Neutrophil (primary cell): Measurements from ENCODE around the gene NYAP2.

Experiments
- H3K27ac ChIP-seq: fragments of 200-600 bp; sonication (generic); 2 replicates; pipeline ENCODE4 v1.5.1; 2016; ENCODE audit warnings: mild to moderate bottlenecking, moderate library complexity
- H3K27me3 ChIP-seq: fragments of 200-600 bp; sonication (generic); 2 replicates; pipeline ENCODE4 v1.6.0; 2016; ENCODE audit warnings: mild to moderate bottlenecking
- H3K36me3 ChIP-seq: fragments of 200-600 bp; sonication (generic); 2 replicates; pipeline ENCODE4 v1.5.1; 2017
- H3K4me1 ChIP-seq, 2 experiments: fragments of 200-600 bp in 1 of 2; sonication (generic) in 1 of 2; 1 replicate in 1 of 2; 2 replicates in 1 of 2; pipeline versions ENCODE4 v1.5.1 to v1.6.1; 2013 to 2016; ENCODE audit warnings: low read depth in 1 of 2, low read length in 1 of 2, mild to moderate bottlenecking in 1 of 2, moderate library complexity in 1 of 2; ENCODE audit not compliant: control insufficient read depth in 1 of 2, insufficient read depth in 1 of 2
- H3K4me3 ChIP-seq, 2 experiments: fragments of 200-600 bp in 1 of 2; sonication (generic) in 1 of 2; 1 replicate in 1 of 2; 2 replicates in 1 of 2; pipeline ENCODE4 v1.5.1; 2013 to 2016; ENCODE audit warnings: low read depth in 1 of 2, low read length in 1 of 2, mild to moderate bottlenecking in 1 of 2, moderate library complexity in 1 of 2
- H3K9me3 ChIP-seq: fragments of 200-600 bp; sonication (generic); 2 replicates; pipeline ENCODE4 v1.5.1; 2016
- TF ChIP-seq, protein P1 (sequence below): fragments of 200-600 bp; sonication (generic); IDR thresholded peaks from 2 replicates; pipeline ENCODE4 v1.5.1; 2016; ENCODE audit warnings: antibody characterized with exemption

Gene NYAP2

DNA sequence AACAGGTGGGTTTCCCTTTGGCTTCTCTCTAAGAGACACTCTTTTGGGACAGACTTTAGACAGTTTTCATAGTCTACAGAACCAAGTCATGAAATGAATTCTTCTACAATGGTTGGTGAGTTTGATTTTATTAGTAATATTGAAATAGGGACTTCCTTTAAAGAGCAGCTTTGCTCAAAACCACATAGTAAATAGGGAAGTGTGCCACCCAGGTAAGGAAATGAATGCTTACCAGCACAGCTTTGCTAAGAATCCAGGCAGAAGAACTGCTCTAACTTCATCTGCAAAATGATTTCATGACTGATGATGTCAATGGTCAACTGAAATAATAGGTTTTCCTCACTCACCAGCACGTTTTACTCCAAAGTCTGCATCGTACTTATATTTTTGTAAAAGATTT, 89.2 kb downstream of the NYAP2 start:
- Histone ChIP-seq H3K9me3 (no peaks in the 10 kb centered on the region), H3K27ac (no peak overlapping the region), H3K27me3 (no peaks in the 10 kb centered on the region), H3K36me3 (no peaks in the 10 kb centered on the region), H3K4me3 (no peak overlapping the region), H3K4me1 (no peaks in the 10 kb centered on the region)
- TF ChIP-seq, protein P1, sequence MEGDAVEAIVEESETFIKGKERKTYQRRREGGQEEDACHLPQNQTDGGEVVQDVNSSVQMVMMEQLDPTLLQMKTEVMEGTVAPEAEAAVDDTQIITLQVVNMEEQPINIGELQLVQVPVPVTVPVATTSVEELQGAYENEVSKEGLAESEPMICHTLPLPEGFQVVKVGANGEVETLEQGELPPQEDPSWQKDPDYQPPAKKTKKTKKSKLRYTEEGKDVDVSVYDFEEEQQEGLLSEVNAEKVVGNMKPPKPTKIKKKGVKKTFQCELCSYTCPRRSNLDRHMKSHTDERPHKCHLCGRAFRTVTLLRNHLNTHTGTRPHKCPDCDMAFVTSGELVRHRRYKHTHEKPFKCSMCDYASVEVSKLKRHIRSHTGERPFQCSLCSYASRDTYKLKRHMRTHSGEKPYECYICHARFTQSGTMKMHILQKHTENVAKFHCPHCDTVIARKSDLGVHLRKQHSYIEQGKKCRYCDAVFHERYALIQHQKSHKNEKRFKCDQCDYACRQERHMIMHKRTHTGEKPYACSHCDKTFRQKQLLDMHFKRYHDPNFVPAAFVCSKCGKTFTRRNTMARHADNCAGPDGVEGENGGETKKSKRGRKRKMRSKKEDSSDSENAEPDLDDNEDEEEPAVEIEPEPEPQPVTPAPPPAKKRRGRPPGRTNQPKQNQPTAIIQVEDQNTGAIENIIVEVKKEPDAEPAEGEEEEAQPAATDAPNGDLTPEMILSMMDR = no peak

DNA sequence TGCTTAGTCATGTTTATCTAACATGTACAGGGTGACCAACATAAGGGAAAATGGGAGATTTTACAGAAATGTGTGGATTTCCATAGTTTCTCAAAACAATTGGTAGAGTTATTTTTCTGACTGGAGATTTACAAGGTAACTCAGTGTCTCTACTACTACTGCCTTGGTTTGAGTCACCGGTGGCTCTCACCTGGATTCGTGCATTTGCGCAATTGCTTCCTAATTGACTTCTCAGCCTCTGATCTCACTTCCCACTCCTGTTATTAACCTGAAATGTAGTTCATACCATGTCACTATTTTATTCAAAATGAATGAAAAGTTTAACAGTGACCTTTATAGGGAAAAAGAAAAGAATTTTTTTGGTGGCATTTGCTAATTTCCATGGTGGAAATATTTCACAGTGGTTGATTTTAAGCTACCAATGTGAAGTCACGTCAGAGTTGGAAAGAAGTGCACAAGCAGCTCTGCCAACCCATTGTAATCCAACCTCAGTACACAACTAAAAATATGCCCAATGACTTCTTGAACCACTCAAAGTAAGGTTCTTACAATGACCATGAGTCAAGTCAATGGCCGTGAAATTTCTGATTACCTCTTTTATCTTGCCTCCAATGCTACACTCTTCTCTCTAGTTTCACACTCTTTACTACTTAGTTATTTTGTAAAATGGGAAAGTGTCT, 94.0 kb downstream of the NYAP2 start:
- TF ChIP-seq, protein P1 = no peak
- Histone ChIP-seq H3K36me3 (no peaks in the 10 kb centered on the region), H3K9me3 (no peaks in the 10 kb centered on the region), H3K27ac (no peak overlapping the region), H3K4me3 (no peak overlapping the region), H3K27me3 (no peaks in the 10 kb centered on the region), H3K4me1 (no peaks in the 10 kb centered on the region)

DNA sequence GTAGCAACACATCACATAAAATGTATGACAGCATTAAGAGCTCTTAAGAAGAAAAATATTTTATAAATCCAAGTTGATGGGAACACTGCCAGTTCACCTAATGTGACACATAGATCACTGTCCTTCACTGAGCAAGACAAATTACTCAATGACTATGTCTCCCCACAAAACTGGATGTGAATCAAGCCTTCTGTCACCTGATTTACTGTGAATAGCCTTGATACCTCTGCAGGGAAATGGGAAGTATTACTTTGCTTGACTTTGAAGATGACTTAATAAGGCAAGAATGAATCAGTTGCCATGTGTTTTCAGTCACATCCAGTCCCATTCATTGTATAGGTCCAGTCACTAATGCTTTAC, 94.6 kb downstream of the NYAP2 start:
- Histone ChIP-seq H3K27me3 (no peaks in the 10 kb centered on the region), H3K27ac (no peak overlapping the region), H3K4me1 (no peaks in the 10 kb centered on the region), H3K9me3 (no peaks in the 10 kb centered on the region), H3K4me3 (no peak overlapping the region), H3K36me3 (no peaks in the 10 kb centered on the region)
- TF ChIP-seq, protein P1 = no peak

DNA sequence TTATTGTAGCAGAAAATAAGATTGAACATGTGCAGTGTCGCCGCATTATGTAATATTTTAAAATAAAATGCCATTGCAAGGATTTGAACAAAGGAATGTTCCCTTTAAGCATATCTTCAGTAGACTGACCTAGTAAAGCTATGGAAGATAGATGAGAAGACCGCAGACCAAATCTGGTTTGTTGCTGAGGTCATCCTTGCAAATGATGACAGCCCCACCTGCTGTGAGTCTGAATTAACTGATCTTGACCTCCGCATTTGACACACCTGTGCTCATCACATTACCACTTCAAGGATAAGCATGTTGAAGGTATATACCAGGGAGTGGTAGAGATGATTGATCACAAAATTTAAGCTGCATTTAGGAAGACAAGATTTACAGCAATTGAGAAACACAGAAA, 96.2 kb downstream of the NYAP2 start:
- H3K27ac ChIP-seq = no peak overlapping the region
- TF ChIP-seq, protein P1 = no peak
- H3K4me1 ChIP-seq = no peaks in the 10 kb centered on the region
- H3K4me3 ChIP-seq = no peak overlapping the region
- no peaks in the 10 kb centered on the region for H3K9me3 ChIP-seq
- no peaks in the 10 kb centered on the region for H3K36me3 ChIP-seq
- H3K27me3 ChIP-seq = no peaks in the 10 kb centered on the region

DNA sequence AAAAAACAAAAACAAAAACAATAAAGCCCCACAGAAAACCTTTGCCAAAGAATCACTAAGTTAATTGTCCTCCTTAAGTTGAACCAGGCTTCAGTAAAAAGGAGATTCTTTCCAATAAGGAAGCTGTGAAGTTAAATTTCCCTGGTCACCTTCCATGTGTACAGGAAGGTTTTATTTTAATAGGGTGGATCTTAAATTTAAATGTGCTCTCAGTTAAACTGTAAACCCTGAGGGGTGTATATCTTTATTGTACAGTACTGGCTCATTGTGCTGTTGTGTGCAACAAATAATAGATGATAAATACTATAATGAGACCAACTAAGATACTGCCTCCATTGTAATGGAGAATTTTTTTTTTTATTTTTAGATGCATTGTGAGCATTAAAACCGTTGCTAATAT, 97.1 kb downstream of the NYAP2 start:
- Histone ChIP-seq H3K27ac (no peak overlapping the region), H3K9me3 (no peaks in the 10 kb centered on the region), H3K27me3 (no peaks in the 10 kb centered on the region), H3K4me1 (no peaks in the 10 kb centered on the region), H3K36me3 (no peaks in the 10 kb centered on the region), H3K4me3 (no peak overlapping the region)
- TF ChIP-seq, protein P1 = no peak
